ENCODE data around the gene OPTC. TPM values are rescaled to one million over a fixed set of nuclear protein-coding genes. Genes with fewer than 3 reads are reported as not detected.

Gene OPTC
- total and polyA plus RNA-seq, 2 of the 8 experiments (the other 6 are each of a cell fraction or from before 2014, with no cell fraction given), result 1.1 to 4.0 TPM

- TF ChIP-seq, protein P1, sequence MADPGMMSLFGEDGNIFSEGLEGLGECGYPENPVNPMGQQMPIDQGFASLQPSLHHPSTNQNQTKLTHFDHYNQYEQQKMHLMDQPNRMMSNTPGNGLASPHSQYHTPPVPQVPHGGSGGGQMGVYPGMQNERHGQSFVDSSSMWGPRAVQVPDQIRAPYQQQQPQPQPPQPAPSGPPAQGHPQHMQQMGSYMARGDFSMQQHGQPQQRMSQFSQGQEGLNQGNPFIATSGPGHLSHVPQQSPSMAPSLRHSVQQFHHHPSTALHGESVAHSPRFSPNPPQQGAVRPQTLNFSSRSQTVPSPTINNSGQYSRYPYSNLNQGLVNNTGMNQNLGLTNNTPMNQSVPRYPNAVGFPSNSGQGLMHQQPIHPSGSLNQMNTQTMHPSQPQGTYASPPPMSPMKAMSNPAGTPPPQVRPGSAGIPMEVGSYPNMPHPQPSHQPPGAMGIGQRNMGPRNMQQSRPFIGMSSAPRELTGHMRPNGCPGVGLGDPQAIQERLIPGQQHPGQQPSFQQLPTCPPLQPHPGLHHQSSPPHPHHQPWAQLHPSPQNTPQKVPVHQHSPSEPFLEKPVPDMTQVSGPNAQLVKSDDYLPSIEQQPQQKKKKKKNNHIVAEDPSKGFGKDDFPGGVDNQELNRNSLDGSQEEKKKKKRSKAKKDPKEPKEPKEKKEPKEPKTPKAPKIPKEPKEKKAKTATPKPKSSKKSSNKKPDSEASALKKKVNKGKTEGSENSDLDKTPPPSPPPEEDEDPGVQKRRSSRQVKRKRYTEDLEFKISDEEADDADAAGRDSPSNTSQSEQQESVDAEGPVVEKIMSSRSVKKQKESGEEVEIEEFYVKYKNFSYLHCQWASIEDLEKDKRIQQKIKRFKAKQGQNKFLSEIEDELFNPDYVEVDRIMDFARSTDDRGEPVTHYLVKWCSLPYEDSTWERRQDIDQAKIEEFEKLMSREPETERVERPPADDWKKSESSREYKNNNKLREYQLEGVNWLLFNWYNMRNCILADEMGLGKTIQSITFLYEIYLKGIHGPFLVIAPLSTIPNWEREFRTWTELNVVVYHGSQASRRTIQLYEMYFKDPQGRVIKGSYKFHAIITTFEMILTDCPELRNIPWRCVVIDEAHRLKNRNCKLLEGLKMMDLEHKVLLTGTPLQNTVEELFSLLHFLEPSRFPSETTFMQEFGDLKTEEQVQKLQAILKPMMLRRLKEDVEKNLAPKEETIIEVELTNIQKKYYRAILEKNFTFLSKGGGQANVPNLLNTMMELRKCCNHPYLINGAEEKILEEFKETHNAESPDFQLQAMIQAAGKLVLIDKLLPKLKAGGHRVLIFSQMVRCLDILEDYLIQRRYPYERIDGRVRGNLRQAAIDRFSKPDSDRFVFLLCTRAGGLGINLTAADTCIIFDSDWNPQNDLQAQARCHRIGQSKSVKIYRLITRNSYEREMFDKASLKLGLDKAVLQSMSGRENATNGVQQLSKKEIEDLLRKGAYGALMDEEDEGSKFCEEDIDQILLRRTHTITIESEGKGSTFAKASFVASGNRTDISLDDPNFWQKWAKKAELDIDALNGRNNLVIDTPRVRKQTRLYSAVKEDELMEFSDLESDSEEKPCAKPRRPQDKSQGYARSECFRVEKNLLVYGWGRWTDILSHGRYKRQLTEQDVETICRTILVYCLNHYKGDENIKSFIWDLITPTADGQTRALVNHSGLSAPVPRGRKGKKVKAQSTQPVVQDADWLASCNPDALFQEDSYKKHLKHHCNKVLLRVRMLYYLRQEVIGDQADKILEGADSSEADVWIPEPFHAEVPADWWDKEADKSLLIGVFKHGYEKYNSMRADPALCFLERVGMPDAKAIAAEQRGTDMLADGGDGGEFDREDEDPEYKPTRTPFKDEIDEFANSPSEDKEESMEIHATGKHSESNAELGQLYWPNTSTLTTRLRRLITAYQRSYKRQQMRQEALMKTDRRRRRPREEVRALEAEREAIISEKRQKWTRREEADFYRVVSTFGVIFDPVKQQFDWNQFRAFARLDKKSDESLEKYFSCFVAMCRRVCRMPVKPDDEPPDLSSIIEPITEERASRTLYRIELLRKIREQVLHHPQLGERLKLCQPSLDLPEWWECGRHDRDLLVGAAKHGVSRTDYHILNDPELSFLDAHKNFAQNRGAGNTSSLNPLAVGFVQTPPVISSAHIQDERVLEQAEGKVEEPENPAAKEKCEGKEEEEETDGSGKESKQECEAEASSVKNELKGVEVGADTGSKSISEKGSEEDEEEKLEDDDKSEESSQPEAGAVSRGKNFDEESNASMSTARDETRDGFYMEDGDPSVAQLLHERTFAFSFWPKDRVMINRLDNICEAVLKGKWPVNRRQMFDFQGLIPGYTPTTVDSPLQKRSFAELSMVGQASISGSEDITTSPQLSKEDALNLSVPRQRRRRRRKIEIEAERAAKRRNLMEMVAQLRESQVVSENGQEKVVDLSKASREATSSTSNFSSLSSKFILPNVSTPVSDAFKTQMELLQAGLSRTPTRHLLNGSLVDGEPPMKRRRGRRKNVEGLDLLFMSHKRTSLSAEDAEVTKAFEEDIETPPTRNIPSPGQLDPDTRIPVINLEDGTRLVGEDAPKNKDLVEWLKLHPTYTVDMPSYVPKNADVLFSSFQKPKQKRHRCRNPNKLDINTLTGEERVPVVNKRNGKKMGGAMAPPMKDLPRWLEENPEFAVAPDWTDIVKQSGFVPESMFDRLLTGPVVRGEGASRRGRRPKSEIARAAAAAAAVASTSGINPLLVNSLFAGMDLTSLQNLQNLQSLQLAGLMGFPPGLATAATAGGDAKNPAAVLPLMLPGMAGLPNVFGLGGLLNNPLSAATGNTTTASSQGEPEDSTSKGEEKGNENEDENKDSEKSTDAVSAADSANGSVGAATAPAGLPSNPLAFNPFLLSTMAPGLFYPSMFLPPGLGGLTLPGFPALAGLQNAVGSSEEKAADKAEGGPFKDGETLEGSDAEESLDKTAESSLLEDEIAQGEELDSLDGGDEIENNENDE (IDR thresholded peaks at IDR 0.05; ENCODE audit: insufficient replicate concordance, low read length), result no peak
- TF ChIP-seq SP2 (IDR thresholded peaks at IDR 0.05; ENCODE audit: low read length) (no peak), HDAC6 (IDR thresholded peaks at IDR 0.05; ENCODE audit: low read depth, low read length) (no peak), CHD1 (IDR thresholded peaks at IDR 0.05; ENCODE audit: low read depth, low read length) (no peak), SIRT6 (IDR thresholded peaks at IDR 0.05; ENCODE audit: low read length) (no peak), JUND (IDR thresholded peaks at IDR 0.05; ENCODE audit: low read length) (no peak), SUZ12 (IDR thresholded peaks at IDR 0.05; ENCODE audit: low read length) (no peak), CREB1 (IDR thresholded peaks at IDR 0.05) (no peak), SP4 (IDR thresholded peaks at IDR 0.05; ENCODE audit: low read length) (no peak)
These were observed 40.1 kb downstream of the OPTC start (continued) for GRCh38 chr1:203534012-203534411.
